Lung (tissue), 12 donors: ENCODE data around the gene H1-8. TPM values are rescaled to one million over a fixed set of nuclear protein-coding genes. Genes with fewer than 3 reads are reported as not detected.

Source experiments
- ATAC-seq: fragments of 200-7000 bp; cut with Tn5 transposase; one replicate; pipeline ENCODE4 v1.9.1; 2020; ENCODE audit warnings: moderate number of reproducible peaks; ENCODE audit not compliant: insufficient read depth, low FRiP score
- DNase-seq, 3 donors: peaks; one replicate each; pipeline ENCODE4 v3.0.0-alpha.2; 2013 to 2017
- H3K27ac ChIP-seq, 2 donors: one replicate each; pipeline ENCODE4 v1.5.1; 2013; ENCODE audit warnings: mild to moderate bottlenecking in 2 of 2, moderate library complexity in 2 of 2, control low read depth in 1 of 2, inconsistent platforms in 1 of 2, low read depth in 1 of 2, low read length in 1 of 2
- H3K27me3 ChIP-seq, 3 donors: one replicate each; pipeline ENCODE4 v1.5.1; 2013; ENCODE audit warnings: low read length in 2 of 3; ENCODE audit not compliant: control insufficient read depth in 3 of 3, insufficient read depth in 3 of 3
- H3K36me3 ChIP-seq, 4 donors: one replicate each; pipeline ENCODE4 v1.5.1; 2013; ENCODE audit warnings: low read length in 4 of 4, mild to moderate bottlenecking in 1 of 4, moderate library complexity in 1 of 4; ENCODE audit not compliant: control insufficient read depth in 4 of 4, insufficient read depth in 4 of 4
- H3K4me1 ChIP-seq, 5 donors: one replicate each; pipeline ENCODE4 v1.5.1; 2013; ENCODE audit warnings: low read length in 5 of 5, mild to moderate bottlenecking in 2 of 5, moderate library complexity in 1 of 5; ENCODE audit not compliant: control insufficient read depth in 5 of 5, insufficient read depth in 5 of 5
- H3K4me3 ChIP-seq: one replicate; pipeline ENCODE4 v1.5.1; 2013; ENCODE audit warnings: mild to moderate bottlenecking, control low read depth, moderate library complexity
- H3K9ac ChIP-seq, 2 donors: one replicate each; pipeline ENCODE4 v1.5.1; 2013; ENCODE audit warnings: low read length in 2 of 2, control low read depth in 1 of 2; ENCODE audit not compliant: insufficient read depth in 1 of 2
- H3K9me3 ChIP-seq, 4 donors: one replicate each; pipeline ENCODE4 v1.5.1; 2013; ENCODE audit warnings: low read length in 3 of 4, mild to moderate bottlenecking in 1 of 4, moderate library complexity in 1 of 4; ENCODE audit not compliant: control insufficient read depth in 4 of 4, insufficient read depth in 3 of 4
- CTCF ChIP-seq: IDR thresholded peaks from 2 replicates; pipeline ENCODE4 v1.5.1; 2012; ENCODE audit warnings: mild to moderate bottlenecking; ENCODE audit errors: control extremely low read depth, extremely low read depth
- WGBS, 2 donors: extraction: QIAGEN DNeasy Blood & Tissue Kit; methylation state at CpG; one replicate each; pipeline ENCODE4 v1.1.7; 2013; 5-methylcytosine and 5-hydroxymethylcytosine counted together
- polyA plus RNA-seq, 2 donors: library from polyadenylated mRNA; stranded (reverse); fragments of 200-250 nt; gene quantifications; one replicate each; pipeline ENCODE4 v1.2.1, GENCODE V29; 2013
- total RNA-seq, 2 donors: library from RNA; depleted of rRNA in 1 of 2; stranded (reverse); fragments of >200 nt in 1 of 2; gene quantifications; one replicate each; pipeline ENCODE4 v1.2.1, GENCODE V29; 2014 to 2021
- donor health status: control.
- donor health status: control.
- donor health status: Bipolar disorder and iron deficiency.
- donor health status: healthy.
- donor health status: DM: yes; HTN: yes; CAD: no.

The H1-8 gene
- total and polyA plus RNA-seq, 4 donors = not detected

GRCh38 chr3:129559565-129560079 lies 16.6 kb downstream of the H1-8 start:
- WGBS, 2 donors = 88 to 89% methylated on average over 20 of the region's 20 CpGs
- Histone ChIP-seq H3K9ac (no peak overlapping the region), H3K27me3 (no peaks in the 10 kb centered on the region), H3K36me3 (peaks cover 0 to 70% (median 23%) of the 10 kb centered on the region in 4 donors), H3K4me3 (no peak overlapping the region), H3K9me3 (no peaks in the 10 kb centered on the region), H3K27ac (peak overlapping the region in 1 of 2 donors; percentile 57), H3K4me1 (peaks cover 0 to 83% (median 34%) of the 10 kb centered on the region in 5 donors)
- ATAC-seq (no peak), DNase-seq (no peak)
- no peak for TF ChIP-seq CTCF

GRCh38 chr3:129560269-129560787 lies 17.4 kb downstream of the H1-8 start:
- Histone ChIP-seq H3K36me3 (peaks cover 0 to 77% (median 25%) of the 10 kb centered on the region in 4 donors), H3K9ac (peak overlapping the region in 1 of 2 donors; percentile 52), H3K9me3 (no peaks in the 10 kb centered on the region), H3K27me3 (no peaks in the 10 kb centered on the region), H3K4me3 (no peak overlapping the region), H3K4me1 (peaks cover 0 to 81% (median 31%) of the 10 kb centered on the region in 5 donors), H3K27ac (peak overlapping the region in 1 of 2 donors; percentile 57)
- ATAC-seq = no peak
- DNase-seq = peak; percentile 85 to 94 (median 92)
- WGBS, 2 donors = 64 to 66% methylated on average over 12 to 16 of the region's 16 CpGs
- TF ChIP-seq CTCF = no peak

- Histone ChIP-seq H3K27me3 (no peaks in the 10 kb centered on the region), H3K9ac (peak overlapping the region in 1 of 2 donors; percentile 52), H3K4me1 (peaks cover 0 to 74% (median 26%) of the 10 kb centered on the region in 5 donors), H3K36me3 (peaks cover 0 to 78% (median 30%) of the 10 kb centered on the region in 4 donors), H3K27ac (peak overlapping the region; percentile 41 to 69), H3K9me3 (no peaks in the 10 kb centered on the region), H3K4me3 (no peak overlapping the region)
- no peak for TF ChIP-seq CTCF
- 35 to 37% methylated on average over 16 to 18 of the region's 18 CpGs for WGBS, 2 donors
- ATAC-seq (peak; percentile 50), DNase-seq (peak; percentile 93 to 97 (median 94))
Measured at GRCh38 chr3:129560911-129561594, 18.1 kb downstream of the H1-8 start.
